ENCODE results near the gene TAF7.

DNA sequence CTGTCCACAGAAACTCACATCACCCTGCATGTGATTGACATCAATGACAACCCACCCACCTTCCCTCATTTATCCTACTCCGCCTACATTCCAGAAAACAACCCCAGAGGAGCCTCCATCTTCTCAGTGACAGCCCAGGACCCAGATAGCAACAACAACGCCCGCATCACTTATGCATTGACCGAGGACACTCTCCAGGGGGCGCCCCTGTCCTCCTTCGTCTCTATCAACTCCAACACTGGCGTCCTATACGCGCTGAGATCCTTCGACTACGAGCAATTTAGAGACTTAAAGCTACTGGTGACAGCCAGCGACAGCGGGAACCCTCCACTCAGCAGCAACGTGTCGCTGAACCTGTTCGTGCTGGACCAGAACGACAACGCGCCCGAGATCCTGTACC lies 24.7 kb upstream of the TAF7 start:
- TF ChIP-seq, protein P1, sequence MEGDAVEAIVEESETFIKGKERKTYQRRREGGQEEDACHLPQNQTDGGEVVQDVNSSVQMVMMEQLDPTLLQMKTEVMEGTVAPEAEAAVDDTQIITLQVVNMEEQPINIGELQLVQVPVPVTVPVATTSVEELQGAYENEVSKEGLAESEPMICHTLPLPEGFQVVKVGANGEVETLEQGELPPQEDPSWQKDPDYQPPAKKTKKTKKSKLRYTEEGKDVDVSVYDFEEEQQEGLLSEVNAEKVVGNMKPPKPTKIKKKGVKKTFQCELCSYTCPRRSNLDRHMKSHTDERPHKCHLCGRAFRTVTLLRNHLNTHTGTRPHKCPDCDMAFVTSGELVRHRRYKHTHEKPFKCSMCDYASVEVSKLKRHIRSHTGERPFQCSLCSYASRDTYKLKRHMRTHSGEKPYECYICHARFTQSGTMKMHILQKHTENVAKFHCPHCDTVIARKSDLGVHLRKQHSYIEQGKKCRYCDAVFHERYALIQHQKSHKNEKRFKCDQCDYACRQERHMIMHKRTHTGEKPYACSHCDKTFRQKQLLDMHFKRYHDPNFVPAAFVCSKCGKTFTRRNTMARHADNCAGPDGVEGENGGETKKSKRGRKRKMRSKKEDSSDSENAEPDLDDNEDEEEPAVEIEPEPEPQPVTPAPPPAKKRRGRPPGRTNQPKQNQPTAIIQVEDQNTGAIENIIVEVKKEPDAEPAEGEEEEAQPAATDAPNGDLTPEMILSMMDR (IDR thresholded peaks at IDR 0.05): no peak
- no peak for TF ChIP-seq POLR2A (IDR thresholded peaks at IDR 0.05)
- no peak for TF ChIP-seq POLR2AphosphoS5 (IDR thresholded peaks at IDR 0.05)

Measured in stomach (tissue), 4 donors.